GM19397 (cell line): Measurements from ENCODE around the gene OR5H14.
"Not testable (repeated sequence)": the region's sequence is repeated elsewhere in the genome, so short reads cannot be mapped to it uniquely, and the experiment has no call there.

Experiments
- ATAC-seq: cut with Tn5 transposase; IDR thresholded peaks from one replicate; pipeline ENCODE4 v1.9.1; 2021; ENCODE audit warnings: mild to moderate bottlenecking, moderate library complexity; ENCODE audit not compliant: unreplicated experiment

The OR5H14 gene

DNA sequence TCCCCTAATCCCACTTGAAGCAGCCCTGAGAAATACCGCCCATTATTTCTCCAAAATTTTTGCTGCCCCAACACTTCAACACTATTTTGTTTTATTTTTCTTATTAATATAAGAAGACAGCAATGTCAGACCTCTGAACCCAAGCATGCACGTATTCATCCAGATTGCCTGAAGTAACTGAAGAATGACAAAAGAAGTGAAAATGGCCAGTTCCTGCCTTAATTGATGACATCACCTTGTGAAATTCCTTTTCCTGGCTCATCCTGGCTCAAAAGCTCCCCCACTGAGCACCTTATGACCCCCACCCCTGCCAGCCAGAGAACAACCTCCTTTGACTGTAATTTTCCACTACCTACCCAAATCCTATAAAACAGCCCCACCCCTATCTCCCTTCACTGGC is 49.0 kb downstream of the OR5H14 start:
- not testable (repeated sequence) for ATAC-seq

DNA sequence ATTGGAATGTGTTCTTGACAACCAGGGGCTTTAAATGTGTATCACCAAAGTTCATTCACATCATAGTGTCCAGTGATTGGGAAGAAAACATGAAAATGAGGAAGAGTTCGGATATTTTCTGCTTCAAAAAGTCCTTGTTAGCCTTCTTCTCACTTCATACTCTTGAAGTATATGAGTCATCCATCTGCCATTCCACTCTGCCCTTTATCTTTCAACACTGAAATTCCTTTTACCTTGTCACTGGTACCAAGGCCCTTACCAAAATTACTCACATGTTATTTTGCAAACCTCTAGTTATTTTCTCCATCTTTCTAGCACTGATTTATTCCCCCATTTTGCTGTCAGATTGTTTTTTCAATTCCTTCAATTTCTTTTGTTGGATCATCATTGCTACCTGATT is 51.7 kb downstream of the OR5H14 start:
- no peak for ATAC-seq
